H9 (cell line): ENCODE measurements around the gene CTPS1. TPM values are rescaled to one million over a fixed set of nuclear protein-coding genes. Genes with fewer than 3 reads are reported as not detected.

Source experiments
- DNase-seq: peaks from one replicate; pipeline ENCODE4 v3.0.0-alpha.2; 2017
- H2AFZ ChIP-seq: one replicate; pipeline ENCODE4 v1.6.1; 2013; ENCODE audit warnings: mild to moderate bottlenecking, low read length, control low read depth, moderate library complexity
- H2AK5ac ChIP-seq: 2 replicates; pipeline ENCODE4 v1.6.1; 2013; ENCODE audit warnings: low read length, control low read depth, mixed read lengths; ENCODE audit not compliant: insufficient read length
- H2BK120ac ChIP-seq: one replicate; pipeline ENCODE4 v1.6.1; 2013; ENCODE audit warnings: low read depth, mild to moderate bottlenecking, low read length, control low read depth, inconsistent platforms; ENCODE audit not compliant: poor library complexity, severe bottlenecking
- H2BK12ac ChIP-seq: 2 replicates; pipeline ENCODE4 v1.6.1; 2013; ENCODE audit warnings: low read length, control low read depth, mixed read lengths, low read depth; ENCODE audit not compliant: insufficient read length
- H2BK15ac ChIP-seq: 2 replicates; pipeline ENCODE4 v1.6.1; 2013; ENCODE audit warnings: low read depth, low read length, control low read depth
- H2BK20ac ChIP-seq: one replicate; pipeline ENCODE4 v1.6.1; 2013; ENCODE audit warnings: low read depth, mild to moderate bottlenecking, low read length, control low read depth, inconsistent platforms; ENCODE audit not compliant: poor library complexity, severe bottlenecking
- H2BK5ac ChIP-seq: 2 replicates; pipeline ENCODE4 v1.6.1; 2013; ENCODE audit warnings: low read length, control low read depth, mixed read lengths; ENCODE audit not compliant: insufficient read length
- H3K14ac ChIP-seq: 2 replicates; pipeline ENCODE4 v1.6.1; 2013; ENCODE audit warnings: low read length, control low read depth; ENCODE audit not compliant: insufficient read depth
- H3K18ac ChIP-seq: 2 replicates; pipeline ENCODE4 v1.6.1; 2013; ENCODE audit warnings: low read depth, mild to moderate bottlenecking, mixed read lengths, low read length, control low read depth; ENCODE audit not compliant: insufficient read length
- H3K23ac ChIP-seq: 2 replicates; pipeline ENCODE4 v1.6.1; 2013; ENCODE audit warnings: low read length, control low read depth, mixed read lengths, low read depth; ENCODE audit not compliant: insufficient read length
- H3K23me2 ChIP-seq: 2 replicates; pipeline ENCODE4 v1.6.1; 2013; ENCODE audit warnings: low read depth, mild to moderate bottlenecking, mixed read lengths, low read length, control low read depth; ENCODE audit not compliant: insufficient read length, poor library complexity, severe bottlenecking
- H3K27ac ChIP-seq: 2 replicates; pipeline ENCODE4 v1.5.1; 2013; ENCODE audit warnings: low read length, control low read depth, mixed read lengths, low read depth; ENCODE audit not compliant: insufficient read length
- H3K27me3 ChIP-seq: 2 replicates; pipeline ENCODE4 v1.6.1; 2013; ENCODE audit warnings: low read length, control low read depth, inconsistent platforms; ENCODE audit not compliant: insufficient read depth
- H3K4ac ChIP-seq: 2 replicates; pipeline ENCODE4 v1.6.1; 2013; ENCODE audit warnings: low read depth, mild to moderate bottlenecking, control low read depth, inconsistent platforms, low read length, moderate library complexity
- H3K4me1 ChIP-seq: 2 replicates; pipeline ENCODE4 v1.6.1; 2013; ENCODE audit warnings: low read length, control low read depth, inconsistent platforms; ENCODE audit not compliant: insufficient read depth
- H3K4me2 ChIP-seq: 2 replicates; pipeline ENCODE4 v1.6.1; 2013; ENCODE audit warnings: low read length, control low read depth, mixed read lengths; ENCODE audit not compliant: insufficient read length, insufficient read depth
- H3K56ac ChIP-seq: 2 replicates; pipeline ENCODE4 v1.6.1; 2013; ENCODE audit warnings: low read depth, mild to moderate bottlenecking, mixed read lengths, low read length, control low read depth; ENCODE audit not compliant: insufficient read length
- H3K79me1 ChIP-seq: 2 replicates; pipeline ENCODE4 v1.6.1; 2013; ENCODE audit warnings: low read depth, mild to moderate bottlenecking, moderate library complexity, low read length, control low read depth, inconsistent platforms; ENCODE audit not compliant: insufficient read depth, poor library complexity, severe bottlenecking
- H3K79me2 ChIP-seq: 2 replicates; pipeline ENCODE4 v1.6.1; 2013; ENCODE audit warnings: low read length, control low read depth, inconsistent platforms; ENCODE audit not compliant: insufficient read depth
- H3K9ac ChIP-seq: 2 replicates; pipeline ENCODE4 v1.6.1; 2013; ENCODE audit warnings: low read length, control low read depth, mixed read lengths; ENCODE audit not compliant: insufficient read length; ENCODE audit errors: extremely low read depth
- H3K9me3 ChIP-seq: one replicate; pipeline ENCODE4 v1.6.1; 2013; ENCODE audit warnings: low read depth, low read length, inconsistent platforms; ENCODE audit not compliant: control insufficient read depth
- H3T11ph ChIP-seq: one replicate; pipeline ENCODE4 v1.6.1; 2013; ENCODE audit warnings: mild to moderate bottlenecking, low read length, control low read depth, inconsistent platforms
- H4K20me1 ChIP-seq: one replicate; pipeline ENCODE4 v1.6.1; 2013; ENCODE audit not compliant: control insufficient read depth, insufficient read length, insufficient read depth
- H4K5ac ChIP-seq: 2 replicates; pipeline ENCODE4 v1.6.1; 2013; ENCODE audit warnings: low read depth, mild to moderate bottlenecking, mixed read lengths, low read length, control low read depth; ENCODE audit not compliant: insufficient read length
- H4K8ac ChIP-seq: replicated peaks from 2 replicates; pipeline ENCODE4 v1.6.1; 2013; ENCODE audit warnings: low read length, control low read depth, mixed read lengths, low read depth; ENCODE audit not compliant: insufficient read length
- H4K91ac ChIP-seq: 2 replicates; pipeline ENCODE4 v1.6.1; 2013; ENCODE audit warnings: low read depth, mild to moderate bottlenecking, moderate library complexity, mixed read lengths, low read length, control low read depth; ENCODE audit not compliant: insufficient read length
- H3K27ac Mint-ChIP-seq, 3 experiments: 2 replicates in 2 of 3; 3 replicates in 1 of 3; pipeline ENCODE4 v1.8.0; 2020 to 2021; ENCODE audit warnings: mixed read lengths in 3 of 3, mild to moderate bottlenecking in 1 of 3, moderate library complexity in 1 of 3
- H3K27me3 Mint-ChIP-seq: 2 replicates; pipeline ENCODE4 v1.8.0; 2021; ENCODE audit warnings: low read depth, mild to moderate bottlenecking, moderate library complexity, mixed read lengths
- H3K36me3 Mint-ChIP-seq, 3 experiments: 2 replicates in 2 of 3; 3 replicates in 1 of 3; pipeline ENCODE4 v1.8.0; 2020 to 2021; ENCODE audit warnings: low read depth in 3 of 3, mixed read lengths in 3 of 3; ENCODE audit not compliant: insufficient read depth in 1 of 3
- H3K4me1 Mint-ChIP-seq, 2 experiments: 2 replicates each; pipeline ENCODE4 v1.8.0; 2020; ENCODE audit warnings: mixed read lengths in 2 of 2
- H3K4me3 Mint-ChIP-seq, 2 experiments: 2 replicates in 1 of 2; 3 replicates in 1 of 2; pipeline ENCODE4 v1.8.0; 2020 to 2021; ENCODE audit warnings: mild to moderate bottlenecking in 2 of 2, mixed read lengths in 2 of 2, moderate library complexity in 1 of 2
- H3K9me3 Mint-ChIP-seq, 2 experiments: 2 replicates in 1 of 2; 3 replicates in 1 of 2; pipeline ENCODE4 v1.8.0; 2020; ENCODE audit warnings: mild to moderate bottlenecking in 2 of 2, mixed read lengths in 2 of 2, moderate library complexity in 1 of 2
- WGBS: extraction: QIAGEN DNeasy Blood & Tissue Kit; methylation state at CpG from one replicate; pipeline ENCODE4 v1.1.7; 2013; ENCODE audit warnings: missing lambda C conversion rate, low lambda C conversion rate, mixed read lengths; ENCODE audit not compliant: insufficient read length; ENCODE audit errors: extremely low coverage; 5-methylcytosine and 5-hydroxymethylcytosine counted together
- total RNA-seq: library from RNA; stranded (reverse); gene quantifications from 2 replicates; pipeline ENCODE4 v1.2.1, GENCODE V29; 2021
- TF ChIP-seq, protein P1 (sequence below): fragments of 200-600 bp; sonication (generic); conservative IDR thresholded peaks from 3 replicates; pipeline ENCODE4 v1.8.0; 2021; ENCODE audit warnings: antibody characterized with exemption, mild to moderate bottlenecking

Gene CTPS1
- total RNA-seq, 1 experiment from 2014 or later, result 105 TPM

DNA sequence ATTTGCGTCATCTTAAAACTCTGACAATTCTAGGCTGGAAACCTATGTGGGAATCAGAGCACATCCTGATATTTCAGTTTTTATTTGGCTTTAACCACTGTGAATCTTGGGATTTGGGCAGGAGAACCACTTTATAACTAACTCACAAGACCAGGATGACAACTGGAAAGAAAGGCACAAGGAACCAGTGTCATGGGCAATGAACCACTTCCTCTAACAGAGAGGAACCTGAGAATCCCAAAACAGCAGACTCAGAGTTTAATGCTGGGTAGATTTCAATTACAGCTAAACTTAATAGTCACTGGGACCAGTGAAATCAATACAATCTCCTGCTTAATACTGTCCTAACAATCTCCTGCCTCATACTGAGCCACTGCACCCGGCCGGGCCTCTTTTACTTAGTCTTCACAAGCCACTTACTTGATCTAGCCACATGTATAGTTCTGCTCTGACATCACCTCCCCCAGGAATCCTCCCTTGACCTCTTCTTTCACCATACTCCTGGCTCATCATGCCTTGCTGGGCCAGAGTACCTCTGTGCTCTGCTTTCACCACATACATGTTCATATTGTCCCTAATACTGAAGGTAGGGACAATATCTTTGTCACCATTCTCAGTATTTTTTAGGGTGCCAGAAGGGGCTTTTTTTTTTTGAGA, 62.2 kb downstream of the CTPS1 start:
- H3K79me2 ChIP-seq, result no peaks in the 10 kb centered on the region
- H3K9ac ChIP-seq, result no peak overlapping the region
- no peak overlapping the region for H2BK12ac ChIP-seq
- H2BK15ac ChIP-seq, result no peak overlapping the region
- H4K5ac ChIP-seq, result no peak overlapping the region
- H3K4me1 ChIP-seq, result no peaks in the 10 kb centered on the region
- no peak overlapping the region for H3K56ac ChIP-seq
- H3K14ac ChIP-seq, result no peak overlapping the region
- no CpG with 5 or more reads among the region's 3 CpGs for WGBS
- TF ChIP-seq, protein P1, sequence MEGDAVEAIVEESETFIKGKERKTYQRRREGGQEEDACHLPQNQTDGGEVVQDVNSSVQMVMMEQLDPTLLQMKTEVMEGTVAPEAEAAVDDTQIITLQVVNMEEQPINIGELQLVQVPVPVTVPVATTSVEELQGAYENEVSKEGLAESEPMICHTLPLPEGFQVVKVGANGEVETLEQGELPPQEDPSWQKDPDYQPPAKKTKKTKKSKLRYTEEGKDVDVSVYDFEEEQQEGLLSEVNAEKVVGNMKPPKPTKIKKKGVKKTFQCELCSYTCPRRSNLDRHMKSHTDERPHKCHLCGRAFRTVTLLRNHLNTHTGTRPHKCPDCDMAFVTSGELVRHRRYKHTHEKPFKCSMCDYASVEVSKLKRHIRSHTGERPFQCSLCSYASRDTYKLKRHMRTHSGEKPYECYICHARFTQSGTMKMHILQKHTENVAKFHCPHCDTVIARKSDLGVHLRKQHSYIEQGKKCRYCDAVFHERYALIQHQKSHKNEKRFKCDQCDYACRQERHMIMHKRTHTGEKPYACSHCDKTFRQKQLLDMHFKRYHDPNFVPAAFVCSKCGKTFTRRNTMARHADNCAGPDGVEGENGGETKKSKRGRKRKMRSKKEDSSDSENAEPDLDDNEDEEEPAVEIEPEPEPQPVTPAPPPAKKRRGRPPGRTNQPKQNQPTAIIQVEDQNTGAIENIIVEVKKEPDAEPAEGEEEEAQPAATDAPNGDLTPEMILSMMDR, result no peak
- no peak overlapping the region for H2BK5ac ChIP-seq
- H3T11ph ChIP-seq, result no peak overlapping the region
- no peak overlapping the region for H3K4ac ChIP-seq
- DNase-seq, result no peak
- no peak overlapping the region for H2BK20ac ChIP-seq
- no peak overlapping the region for H4K91ac ChIP-seq
- H3K4me1 Mint-ChIP-seq, result no peaks in the 10 kb centered on the region
- no peak overlapping the region for H4K8ac ChIP-seq
- H3K9me3 ChIP-seq, result no peaks in the 10 kb centered on the region
- no peak overlapping the region for H3K4me2 ChIP-seq
- H2AK5ac ChIP-seq, result no peak overlapping the region
- no peak overlapping the region for H3K4me3 Mint-ChIP-seq
- H3K27ac ChIP-seq, result no peak overlapping the region
- no peak overlapping the region for H3K18ac ChIP-seq
- no peaks in the 10 kb centered on the region for H3K79me1 ChIP-seq
- H2BK120ac ChIP-seq, result no peak overlapping the region
- H3K23ac ChIP-seq, result no peak overlapping the region
- H4K20me1 ChIP-seq, result no peaks in the 10 kb centered on the region
- no peaks in the 10 kb centered on the region for H3K23me2 ChIP-seq
- peaks cover 0 to 16% (median 4%) of the 10 kb centered on the region in 3 experiments; a peak in 3 of 7 replicates for H3K36me3 Mint-ChIP-seq
- no peaks in the 10 kb centered on the region for H3K27me3 ChIP-seq
- H3K27ac Mint-ChIP-seq, result peak overlapping the region in 1 of 3 experiments; percentile 17; a peak in 1 of 7 replicates
- no peak overlapping the region for H2AFZ ChIP-seq
- H3K9me3 Mint-ChIP-seq, result no peaks in the 10 kb centered on the region
- no peaks in the 10 kb centered on the region for H3K27me3 Mint-ChIP-seq
